ENCODE results near the gene CDON.

Gene CDON

GRCh38 chr11:126062679-126063506 is at the start of gene CDON:
Gene CDON (minus strand): TSS chr11:126062866. CDS start chr11:126023476, 39,390 bp downstream.
- DNase-seq = peak; percentile 90 to 99

- DNase-seq = no peak
Observed at GRCh38 chr11:126111458-126112116, 48.9 kb upstream of the CDON start.

- no peak for DNase-seq
Observed at GRCh38 chr11:126109941-126110731, 47.5 kb upstream of the CDON start.

- DNase-seq = no peak
Observed at GRCh38 chr11:126106594-126107328, 44.1 kb upstream of the CDON start.

- DNase-seq = no peak
Observed at GRCh38 chr11:126105748-126106080, 43.0 kb upstream of the CDON start.

- DNase-seq = no peak
Observed at GRCh38 chr11:126105022-126105747, 42.5 kb upstream of the CDON start.

- DNase-seq = no peak
Observed at GRCh38 chr11:126104420-126104819, 41.8 kb upstream of the CDON start.

- DNase-seq = no peak
Observed at GRCh38 chr11:126103150-126103549, 40.5 kb upstream of the CDON start.

GRCh38 chr11:126102436-126102981 is 39.8 kb upstream of the CDON start:
- no peak for DNase-seq

GRCh38 chr11:126101930-126102283 is 39.2 kb upstream of the CDON start:
- no peak for DNase-seq

GRCh38 chr11:126101251-126101929 is 38.7 kb upstream of the CDON start:
- DNase-seq = no peak

GRCh38 chr11:126100716-126101115 is 38.0 kb upstream of the CDON start:
- DNase-seq = no peak

- DNase-seq = no peak
Observed at GRCh38 chr11:126098204-126098769, 35.6 kb upstream of the CDON start.

- DNase-seq = no peak
Observed at GRCh38 chr11:126095745-126096144, 33.1 kb upstream of the CDON start.

- DNase-seq = no peak
Observed at GRCh38 chr11:126090452-126090851, 27.8 kb upstream of the CDON start.

- DNase-seq = no peak
Observed at GRCh38 chr11:126088999-126089398, 26.3 kb upstream of the CDON start.

- no peak for DNase-seq
Observed at GRCh38 chr11:126086248-126086647, 23.6 kb upstream of the CDON start.

GRCh38 chr11:126084608-126084912 is 21.9 kb upstream of the CDON start:
- no peak for DNase-seq

- no peak for DNase-seq
Observed at GRCh38 chr11:126083829-126084607, 21.4 kb upstream of the CDON start.
